ENCODE results near the gene SLC22A12. TPM values are rescaled to one million over a fixed set of nuclear protein-coding genes. Genes with fewer than 3 reads are reported as not detected.

The SLC22A12 gene
- total and polyA plus RNA-seq, 2 donors (not counting 3 experiments of a cell fraction or from before 2014, with no cell fraction given) = not detected

- no peak for TF ChIP-seq JUN (IDR thresholded peaks at IDR 0.05; ENCODE audit: borderline replicate concordance, insufficient read depth, insufficient read length, low read depth)
- no peak for TF ChIP-seq MAX (IDR thresholded peaks at IDR 0.05; ENCODE audit: insufficient read depth, insufficient read length)
- TF ChIP-seq FOS (IDR thresholded peaks at IDR 0.05; ENCODE audit: borderline replicate concordance, insufficient read depth, low read length) = no peak
- DNase-seq (ENCODE audit: low read depth, low spot score) = no peak
- POLR2A ChIA-PET = no interaction called here
- Histone ChIP-seq H3K9ac (replicated peaks; ENCODE audit: extremely low read depth, insufficient read depth, low read length) (no peak overlapping the region), H3K4me3 (replicated peaks in 1 of 3; ENCODE audit: insufficient read depth in 1 of 3, low read depth in 1 of 3, low read length in 3 of 3) (no peak overlapping the region), H3K27me3 (ENCODE audit: control insufficient read depth in 2 of 2, insufficient read depth in 2 of 2, low read length in 2 of 2) (no peaks in the 10 kb centered on the region), H3K9me3 (replicated peaks; ENCODE audit: control insufficient read depth, insufficient read depth, low read length) (no peaks in the 10 kb centered on the region), H3K9me1 (replicated peaks; ENCODE audit: control insufficient read depth, extremely low read depth, insufficient read depth, low read length) (no peaks in the 10 kb centered on the region), H4K20me1 (replicated peaks; ENCODE audit: control insufficient read depth, extremely low read depth, insufficient read depth, low read length) (no peaks in the 10 kb centered on the region), H3K27ac (ENCODE audit: insufficient read depth, low read depth, low read length) (no peak overlapping the region), H3K4me1 (ENCODE audit: control insufficient read depth, extremely low read depth, insufficient read depth, low read length) (no peaks in the 10 kb centered on the region), H2AFZ (ENCODE audit: low read depth, low read length) (no peak overlapping the region), H3K36me3 (ENCODE audit: control insufficient read depth in 2 of 2, extremely low read depth in 1 of 2, insufficient read depth in 2 of 2, low read length in 2 of 2) (no peaks in the 10 kb centered on the region), H3K4me2 (ENCODE audit: insufficient read depth, low read length) (no peak overlapping the region), H3K79me2 (ENCODE audit: control insufficient read depth, insufficient read depth, low read length) (no peaks in the 10 kb centered on the region)
- dilution Hi-C loops (cut with MboI; ENCODE audit: extremely low pct_ligation_motif_present, low sequenced_read_pairs) (no loop called here), intact Hi-C loops (cut with micrococcal nuclease) (no loop called here)
- BruUV-seq (replicated peaks) = no TSS peak
- no peak for FAIRE-seq
- CTCF ChIA-PET = no interaction called here
Measured at GRCh38 chr11:64599698-64600211, 8.7 kb downstream of the SLC22A12 start.

DNA sequence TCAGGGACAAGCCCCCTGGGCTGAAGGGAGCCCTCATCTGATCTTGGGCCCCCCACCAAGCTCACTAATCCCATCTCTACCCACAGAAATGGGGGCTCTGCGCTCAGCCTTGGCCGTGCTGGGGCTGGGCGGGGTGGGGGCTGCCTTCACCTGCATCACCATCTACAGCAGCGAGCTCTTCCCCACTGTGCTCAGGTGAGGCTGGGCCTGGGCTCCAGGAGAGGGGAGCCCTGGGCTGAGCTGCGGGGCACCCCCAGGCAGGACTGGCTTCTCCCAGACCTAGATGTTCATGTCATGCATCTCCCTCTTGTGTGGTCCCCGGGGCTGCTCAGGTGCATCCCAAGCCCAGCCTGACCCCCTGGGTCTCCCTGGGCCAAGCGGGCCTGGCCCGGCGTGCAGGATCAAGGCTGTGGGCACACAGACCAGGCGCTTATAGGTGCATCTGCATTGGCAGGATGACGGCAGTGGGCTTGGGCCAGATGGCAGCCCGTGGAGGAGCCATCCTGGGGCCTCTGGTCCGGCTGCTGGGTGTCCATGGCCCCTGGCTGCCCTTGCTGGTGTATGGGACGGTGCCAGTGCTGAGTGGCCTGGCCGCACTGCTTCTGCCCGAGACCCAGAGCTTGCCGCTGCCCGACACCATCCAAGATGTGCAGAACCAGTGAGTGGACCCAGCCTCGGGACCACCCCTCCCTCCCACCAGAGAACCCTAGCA lies 9.4 kb downstream of the SLC22A12 start:
- ChIA-PET CTCF (no interaction called here), POLR2A (no interaction called here)
- no TSS peak for BruUV-seq (replicated peaks)
- H3K4me2 ChIP-seq (ENCODE audit: insufficient read depth, low read length) = no peak overlapping the region
- H3K4me3 ChIP-seq (replicated peaks in 1 of 3; ENCODE audit: insufficient read depth in 1 of 3, low read depth in 1 of 3, low read length in 3 of 3) = no peak overlapping the region
- no peak for TF ChIP-seq MAX (IDR thresholded peaks at IDR 0.05; ENCODE audit: insufficient read depth, insufficient read length)
- no peak for TF ChIP-seq CTCF (IDR thresholded peaks at IDR 0.05; ENCODE audit: extremely low read depth in 1 of 2, insufficient read depth in 1 of 2, low read depth in 1 of 2, low read length in 2 of 2)
- no peak for TF ChIP-seq POLR2A (IDR thresholded peaks at IDR 0.05; ENCODE audit: low read depth, low read length)
- no peak for TF ChIP-seq JUN (IDR thresholded peaks at IDR 0.05; ENCODE audit: borderline replicate concordance, insufficient read depth, insufficient read length, low read depth)
- TF ChIP-seq MYC (IDR thresholded peaks at IDR 0.05; ENCODE audit: low read depth, low read length) = no peak
- TF ChIP-seq EZH2 (IDR thresholded peaks at IDR 0.05; ENCODE audit: borderline replicate concordance, low read depth, low read length, severe bottlenecking) = no peak
- TF ChIP-seq FOS (IDR thresholded peaks at IDR 0.05; ENCODE audit: borderline replicate concordance, insufficient read depth, low read length) = no peak
- no peak for TF ChIP-seq POLR2AphosphoS5 (IDR thresholded peaks at IDR 0.05; ENCODE audit: insufficient read depth, low read depth, low read length)
- TF ChIP-seq GATA2 (IDR thresholded peaks at IDR 0.05; ENCODE audit: insufficient read depth, insufficient read length, low read depth, low read length) = no peak
- H3K27me3 ChIP-seq (ENCODE audit: control insufficient read depth in 2 of 2, insufficient read depth in 2 of 2, low read length in 2 of 2) = no peaks in the 10 kb centered on the region
- H3K27ac ChIP-seq (ENCODE audit: insufficient read depth, low read depth, low read length) = no peak overlapping the region
- no peak overlapping the region for H2AFZ ChIP-seq (ENCODE audit: low read depth, low read length)
- H3K79me2 ChIP-seq (ENCODE audit: control insufficient read depth, insufficient read depth, low read length) = no peaks in the 10 kb centered on the region
- H4K20me1 ChIP-seq (replicated peaks; ENCODE audit: control insufficient read depth, extremely low read depth, insufficient read depth, low read length) = no peaks in the 10 kb centered on the region
- H3K4me1 ChIP-seq (ENCODE audit: control insufficient read depth, extremely low read depth, insufficient read depth, low read length) = no peaks in the 10 kb centered on the region
- FAIRE-seq = no peak
- H3K9ac ChIP-seq (replicated peaks; ENCODE audit: extremely low read depth, insufficient read depth, low read length) = no peak overlapping the region
- intact Hi-C loops (cut with micrococcal nuclease) = no loop called here
- H3K9me3 ChIP-seq (replicated peaks; ENCODE audit: control insufficient read depth, insufficient read depth, low read length) = no peaks in the 10 kb centered on the region
- DNase-seq (ENCODE audit: low read depth, low spot score) = no peak
- H3K36me3 ChIP-seq (ENCODE audit: control insufficient read depth in 2 of 2, extremely low read depth in 1 of 2, insufficient read depth in 2 of 2, low read length in 2 of 2) = no peaks in the 10 kb centered on the region
- dilution Hi-C loops (cut with MboI; ENCODE audit: extremely low pct_ligation_motif_present, low sequenced_read_pairs) = no loop called here
- no peaks in the 10 kb centered on the region for H3K9me1 ChIP-seq (replicated peaks; ENCODE audit: control insufficient read depth, extremely low read depth, insufficient read depth, low read length)
